Pulmonary artery endothelial cell (primary cell): ENCODE results near the gene C10orf105. TPM values are rescaled to one million over a fixed set of nuclear protein-coding genes. Genes with fewer than 3 reads are reported as not detected.

Experiments
- DNase-seq: peaks from one replicate; pipeline ENCODE4 v3.0.0-alpha.2; 2011; ENCODE audit warnings: low read depth, low spot score
- total RNA-seq: library from RNA; depleted of rRNA; stranded (reverse); fragments of >200 nt; gene quantifications from 2 replicates; pipeline ENCODE4 v1.2.3, GENCODE V29; 2014

C10orf105 gene, protein sequence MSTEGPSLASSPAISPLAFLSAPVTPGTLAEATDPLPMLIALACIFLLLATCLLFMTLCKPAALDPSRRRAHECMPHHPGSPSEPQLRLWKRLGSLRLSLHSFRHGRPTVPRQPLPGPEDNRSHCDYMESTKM
- not detected in 2 replicates for total RNA-seq

DNA sequence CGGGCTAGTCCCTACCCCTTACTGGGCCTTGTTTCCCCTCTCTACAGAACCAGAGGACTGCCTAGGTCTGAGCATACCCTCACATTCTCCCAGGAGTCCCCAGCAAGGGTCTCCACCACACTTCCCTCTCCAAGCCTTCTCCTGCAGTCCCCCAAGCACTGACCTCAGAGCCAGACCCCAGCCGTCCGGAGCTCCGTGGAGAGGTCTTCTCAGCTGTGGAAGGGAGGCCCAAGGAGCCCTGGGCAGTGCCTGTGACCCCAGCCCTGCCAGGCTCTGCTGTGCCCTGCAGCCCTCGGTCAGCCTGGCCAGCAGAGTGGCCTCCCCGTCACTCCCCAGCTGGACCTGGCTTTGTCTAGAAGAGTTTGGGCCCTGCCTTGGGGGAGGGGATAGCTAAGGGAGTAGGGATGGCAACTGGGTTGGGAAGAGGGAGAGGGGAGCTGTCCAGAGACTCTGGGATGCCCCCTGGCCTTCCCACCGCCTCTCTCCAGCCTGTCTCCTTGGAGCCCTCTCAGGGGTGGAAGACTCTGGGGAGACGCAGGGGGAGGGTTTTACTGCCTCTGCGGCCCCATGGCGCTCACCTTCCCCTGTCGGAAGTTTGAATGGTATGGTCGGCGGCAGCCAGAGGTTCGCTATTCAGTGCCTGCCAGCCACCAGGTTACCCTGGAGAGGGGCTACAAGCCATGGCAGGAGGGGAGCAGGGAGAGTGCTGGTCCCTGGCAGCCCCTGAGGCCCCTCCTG, at the start of gene C10orf105:
Gene C10orf105 (minus strand): TSS at position 315 of the 738 bp plus-strand sequence. CDS start 3,441 bp downstream, outside the sequence.
- DNase-seq: no peak

DNA sequence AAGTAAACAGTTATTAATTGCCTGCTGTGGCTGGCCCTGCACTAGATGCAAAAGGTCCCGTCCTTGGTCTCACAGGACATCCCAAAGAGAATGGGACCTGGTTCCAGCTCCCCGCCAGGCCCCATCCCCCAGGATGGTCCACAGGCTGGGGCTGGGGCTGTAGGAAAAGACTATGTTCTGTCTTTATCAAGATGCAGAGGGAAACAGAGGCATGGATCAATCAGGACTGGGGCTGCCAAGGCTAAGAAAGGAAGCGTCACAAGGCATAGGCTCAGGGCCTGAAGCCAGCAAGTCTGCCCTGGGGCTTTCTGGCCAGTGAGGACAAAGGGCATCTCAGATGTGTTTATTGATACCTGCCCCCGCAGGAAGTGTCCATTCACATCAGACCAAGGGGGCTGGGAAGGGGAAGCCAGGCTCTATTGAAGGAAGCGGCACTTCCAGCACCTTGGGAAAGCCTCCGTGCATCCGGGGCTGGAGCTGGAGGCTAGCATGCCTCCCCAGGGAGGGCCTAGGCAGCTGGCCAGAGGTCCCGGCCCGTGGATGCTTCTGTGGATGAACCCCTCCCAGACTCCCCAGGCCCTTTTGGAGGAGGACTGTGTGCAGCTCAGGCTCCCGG, 48.0 kb upstream of the C10orf105 start:
- DNase-seq: no peak

DNA sequence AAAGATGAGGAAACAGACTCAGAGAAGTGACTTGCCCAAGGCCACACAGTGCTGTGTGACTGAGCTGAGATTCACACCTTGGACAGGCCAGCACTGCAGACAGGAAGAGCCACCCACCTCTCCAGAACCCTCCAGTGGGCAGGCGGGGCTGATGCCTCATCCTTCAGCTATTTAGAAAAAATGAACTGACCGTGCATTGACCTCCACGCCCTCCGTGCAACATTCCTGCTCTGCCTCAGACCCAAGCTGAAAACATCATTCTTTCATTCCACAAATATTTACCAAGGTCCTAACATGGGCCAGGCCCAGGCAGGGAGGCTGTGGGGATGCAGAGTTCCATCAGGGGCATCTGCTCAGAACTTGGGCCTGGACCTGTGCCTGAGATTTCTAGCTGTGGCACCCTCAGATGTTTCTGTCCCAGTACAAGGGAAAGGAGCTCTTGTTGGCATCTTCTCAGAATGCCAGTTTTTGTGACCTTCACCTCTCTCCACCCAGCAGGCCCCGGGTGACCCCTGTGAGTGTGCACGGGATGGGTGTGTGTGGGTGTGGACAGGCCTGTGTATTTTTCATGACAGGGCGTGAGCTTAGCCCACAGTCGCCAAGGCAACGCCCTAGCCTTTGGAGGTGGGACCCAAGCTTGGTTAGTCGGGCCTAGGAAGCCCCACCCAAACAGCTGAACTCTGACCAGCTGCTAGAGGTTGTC, 47.3 kb upstream of the C10orf105 start:
- DNase-seq: peak; percentile 49

DNA sequence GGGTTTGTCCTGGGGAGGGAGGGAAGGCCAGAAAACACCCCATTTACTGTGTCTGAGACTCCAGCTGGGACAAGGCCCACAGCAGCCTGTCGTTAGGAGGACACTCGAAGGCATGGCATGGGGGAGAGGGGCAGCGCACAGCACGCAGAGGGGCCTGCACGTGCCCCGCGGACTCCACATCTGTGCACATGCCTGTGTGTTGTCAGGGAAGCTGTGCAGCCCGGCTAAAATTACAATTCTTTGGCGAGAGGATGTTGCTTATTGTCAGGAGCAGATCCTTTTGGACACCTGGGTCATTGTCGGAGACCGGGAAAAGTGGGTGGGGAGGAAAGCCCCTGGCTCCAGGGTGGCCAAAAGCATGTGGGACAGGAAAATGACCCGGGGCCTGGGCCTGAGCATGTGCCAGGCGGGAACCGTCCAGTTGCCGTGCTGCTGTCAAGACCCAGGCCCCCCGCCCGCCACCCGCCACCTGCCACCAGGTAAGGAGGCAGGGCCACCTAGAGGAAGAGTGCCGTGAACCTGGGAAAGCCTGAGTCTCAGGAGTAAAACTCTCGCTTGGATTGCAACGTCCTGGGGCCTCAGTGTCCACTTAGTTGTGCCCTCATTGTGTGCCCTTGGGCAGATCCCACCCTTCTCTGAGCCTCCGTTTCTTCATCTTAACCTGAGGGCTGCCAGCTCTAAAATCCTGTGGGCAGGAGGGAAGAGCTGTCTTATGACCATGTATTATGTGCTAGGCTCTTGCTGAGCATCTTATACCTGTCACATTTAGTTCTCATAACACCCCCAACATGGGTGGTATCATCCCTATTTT, 46.5 kb upstream of the C10orf105 start:
- DNase-seq: no peak

DNA sequence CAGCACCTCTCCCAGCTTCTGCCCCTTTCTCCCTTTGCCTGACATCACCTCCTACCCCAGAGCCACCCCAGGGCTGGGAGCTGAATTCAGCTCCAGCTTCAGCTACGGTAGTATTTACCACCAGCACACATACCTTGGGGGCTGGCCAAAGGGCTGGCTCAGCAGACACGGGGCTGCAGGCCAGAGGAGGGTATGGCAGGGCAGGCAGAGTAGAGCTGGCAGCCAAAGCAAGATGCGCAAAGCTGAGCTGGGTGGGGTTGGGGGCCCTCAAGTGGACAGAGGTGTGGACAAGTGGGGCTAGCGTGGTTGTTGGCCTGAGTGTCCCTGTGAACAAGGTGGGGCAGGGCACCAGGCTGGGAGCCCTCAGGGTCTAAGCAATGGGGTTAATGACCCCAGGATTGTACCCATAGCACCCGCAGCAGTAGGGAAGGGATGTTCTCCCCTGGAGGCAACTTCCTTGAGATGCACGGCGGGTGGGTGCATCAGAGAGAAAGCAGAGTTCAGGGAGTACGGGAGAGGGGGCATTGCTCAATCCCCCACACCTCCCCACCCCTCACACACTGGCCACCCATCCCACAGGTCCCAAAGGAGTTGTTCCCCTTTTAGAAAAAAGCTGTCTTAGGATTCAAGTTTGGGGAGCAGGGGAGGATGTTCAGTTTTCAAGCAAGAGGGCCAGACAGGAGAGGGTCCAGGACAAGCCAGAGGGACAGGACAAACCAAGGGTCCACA, 45.8 kb upstream of the C10orf105 start:
- no peak for DNase-seq

DNA sequence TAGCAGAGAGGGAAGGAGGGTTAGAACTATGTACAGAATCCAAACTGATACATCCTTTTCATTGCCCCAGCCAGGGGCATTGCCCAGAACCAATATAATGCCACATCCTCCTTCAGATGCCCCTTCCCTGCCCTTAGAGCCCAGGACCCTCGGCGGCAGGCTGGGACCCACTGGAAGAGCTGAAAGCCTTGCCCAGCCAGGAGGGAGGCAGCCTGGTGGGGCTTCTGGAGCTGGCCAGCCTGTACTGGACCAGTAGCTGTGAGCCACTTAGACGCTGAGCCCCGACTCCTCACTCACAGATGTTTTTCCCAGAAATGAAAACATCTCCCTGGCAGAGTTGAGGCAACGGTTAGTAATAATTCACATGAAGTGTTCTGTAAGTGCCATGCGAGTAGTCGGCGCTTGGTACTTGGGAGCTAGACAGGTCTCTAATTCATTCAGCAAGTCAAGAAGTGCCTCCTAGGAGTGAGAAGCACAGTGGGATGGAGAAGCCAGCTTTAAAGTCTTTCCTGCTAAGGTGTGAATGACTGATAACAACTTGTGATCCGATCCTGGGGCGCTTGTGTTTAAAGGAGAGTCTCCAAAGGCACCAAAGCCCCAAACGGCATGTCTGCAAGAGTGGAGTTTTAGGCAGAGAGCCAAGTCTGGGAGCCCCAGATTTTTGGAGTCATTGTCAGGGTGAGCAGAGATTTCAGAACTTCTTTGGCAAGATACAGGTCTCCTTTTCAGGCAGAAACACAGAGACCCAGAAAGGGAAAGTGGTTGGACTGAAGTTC, 44.0 kb upstream of the C10orf105 start:
- DNase-seq: no peak

DNA sequence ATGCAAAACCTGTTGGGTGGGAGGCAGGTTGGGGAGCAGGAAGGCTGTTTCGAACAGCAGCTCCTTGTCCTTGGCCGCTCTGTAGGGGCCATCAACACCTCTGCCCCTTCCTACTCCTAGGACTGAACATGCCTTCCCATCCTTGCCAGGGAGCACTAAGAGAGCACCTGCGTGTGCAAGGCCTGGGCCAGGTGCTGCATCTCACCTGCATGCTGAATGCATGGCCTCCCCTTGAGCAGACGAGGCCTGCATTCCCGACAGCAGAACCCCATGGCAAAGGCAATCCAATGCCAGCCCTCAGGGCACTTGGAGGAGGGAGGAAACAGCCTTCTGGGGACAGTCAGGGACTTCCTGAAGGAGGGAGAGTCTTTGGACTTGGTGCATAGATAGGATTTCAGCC, 42.7 kb upstream of the C10orf105 start:
- no peak for DNase-seq

DNA sequence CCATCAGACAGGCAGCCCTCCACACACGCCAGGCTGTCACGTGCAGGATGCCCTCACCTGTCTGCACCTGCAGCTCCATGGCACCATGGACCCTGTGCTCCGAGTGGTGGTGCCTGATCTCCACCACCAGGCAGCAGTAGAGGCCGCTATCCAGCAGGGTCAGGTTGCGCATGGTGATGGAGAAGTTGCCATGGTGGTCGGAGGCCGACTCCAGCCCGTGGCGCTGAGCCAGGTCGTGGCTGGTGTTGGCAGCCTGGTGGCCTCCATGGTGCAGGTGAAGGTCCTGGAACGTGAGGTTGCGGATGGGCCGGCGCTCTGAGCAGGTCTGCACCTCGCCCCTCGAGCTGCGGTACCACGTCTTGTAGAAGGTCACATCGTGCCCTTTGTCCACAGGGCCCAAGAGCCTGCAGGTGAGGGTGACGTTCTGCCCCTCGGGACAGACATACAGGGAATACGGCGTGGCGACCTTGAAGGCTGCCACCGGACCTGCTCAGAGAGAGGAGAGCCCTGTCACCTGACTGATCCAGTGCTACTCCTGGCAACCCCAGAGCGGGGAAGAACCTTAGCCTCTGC, 42.0 kb upstream of the C10orf105 start:
- no peak for DNase-seq

DNA sequence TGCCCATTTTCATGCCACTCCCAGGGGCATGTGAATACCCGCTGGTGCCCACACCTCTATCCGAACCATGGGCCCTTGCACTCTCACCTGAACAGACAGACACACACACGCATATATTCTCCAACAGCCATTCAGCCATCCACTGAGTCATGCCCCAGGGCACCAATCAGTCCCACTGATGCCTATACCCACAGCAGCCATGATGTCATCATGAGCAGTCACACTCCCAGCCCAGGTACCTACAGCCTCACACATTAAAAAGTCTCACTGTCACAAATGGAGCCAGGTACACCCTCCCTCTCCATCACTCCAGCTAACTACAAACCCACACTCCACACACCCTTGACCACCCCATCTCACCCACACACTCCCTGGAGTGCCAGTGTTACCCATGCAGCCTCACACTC, 41.5 kb upstream of the C10orf105 start:
- no peak for DNase-seq

DNA sequence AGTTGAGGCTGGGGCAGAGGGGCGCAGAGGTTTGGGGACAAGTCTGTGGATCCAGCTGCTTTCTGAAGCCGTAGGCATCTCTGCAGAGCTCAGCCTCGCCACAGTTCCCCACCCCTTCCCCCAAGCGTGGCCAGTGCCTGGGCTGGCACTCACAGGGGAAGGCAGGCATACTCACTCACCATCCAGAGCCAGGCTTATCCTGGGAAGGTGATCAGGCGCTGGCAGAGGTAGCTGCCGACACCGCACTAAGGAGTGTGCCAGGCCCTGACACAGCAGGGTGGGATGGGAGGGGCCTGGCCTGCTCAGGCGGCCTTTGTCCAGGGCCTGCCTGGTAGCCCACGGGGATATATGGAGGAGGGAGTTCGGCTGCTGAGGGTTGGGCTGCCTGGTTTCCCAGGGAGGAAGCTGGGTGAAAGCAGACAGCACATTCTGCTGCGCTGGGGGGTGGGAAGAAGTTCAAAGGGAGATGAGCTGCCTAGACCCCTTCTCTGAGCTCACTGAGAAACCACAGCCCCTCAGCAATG, 37.9 kb upstream of the C10orf105 start:
- DNase-seq: no peak

DNA sequence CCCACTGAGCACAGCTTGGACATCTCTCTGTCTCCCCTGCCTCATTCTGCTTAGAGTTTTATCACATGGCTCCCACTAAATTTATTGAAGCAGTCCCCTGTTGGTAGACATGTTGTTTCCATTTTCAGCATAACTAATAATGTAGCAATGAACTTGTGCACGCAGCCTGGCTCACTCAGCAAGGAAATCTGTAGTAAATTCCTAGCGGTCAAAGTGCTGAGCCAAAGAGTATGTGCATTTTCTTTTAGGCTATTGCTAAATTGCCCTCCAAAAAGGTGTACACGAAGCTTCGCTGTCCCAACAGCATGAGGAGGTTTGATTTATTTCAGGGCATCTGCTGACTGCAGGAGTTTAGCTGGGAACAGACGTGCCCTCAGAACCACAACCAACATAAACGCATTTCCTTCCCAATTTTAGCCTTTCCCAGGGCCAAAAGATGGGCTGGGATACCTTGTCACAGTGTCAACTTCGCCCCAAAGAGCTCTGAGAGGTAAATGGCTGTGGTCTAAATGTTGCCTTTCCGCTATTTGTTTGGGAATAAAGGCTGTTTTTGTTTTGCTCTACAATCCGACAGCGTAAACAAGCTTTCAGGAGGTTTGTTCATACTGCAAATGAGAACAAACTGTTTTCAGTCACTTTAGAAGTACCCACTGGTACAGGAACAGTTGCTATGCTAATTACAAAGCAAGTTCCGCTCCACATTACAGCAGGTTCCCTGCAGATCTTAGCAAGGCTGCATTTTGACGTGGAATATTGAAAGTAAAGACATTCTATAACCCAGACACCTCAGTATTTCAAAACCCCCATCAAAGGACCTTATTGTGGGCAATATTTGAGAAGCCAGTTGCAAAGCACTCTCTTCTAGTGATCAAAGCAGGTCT, 37.0 kb upstream of the C10orf105 start:
- DNase-seq: no peak

DNA sequence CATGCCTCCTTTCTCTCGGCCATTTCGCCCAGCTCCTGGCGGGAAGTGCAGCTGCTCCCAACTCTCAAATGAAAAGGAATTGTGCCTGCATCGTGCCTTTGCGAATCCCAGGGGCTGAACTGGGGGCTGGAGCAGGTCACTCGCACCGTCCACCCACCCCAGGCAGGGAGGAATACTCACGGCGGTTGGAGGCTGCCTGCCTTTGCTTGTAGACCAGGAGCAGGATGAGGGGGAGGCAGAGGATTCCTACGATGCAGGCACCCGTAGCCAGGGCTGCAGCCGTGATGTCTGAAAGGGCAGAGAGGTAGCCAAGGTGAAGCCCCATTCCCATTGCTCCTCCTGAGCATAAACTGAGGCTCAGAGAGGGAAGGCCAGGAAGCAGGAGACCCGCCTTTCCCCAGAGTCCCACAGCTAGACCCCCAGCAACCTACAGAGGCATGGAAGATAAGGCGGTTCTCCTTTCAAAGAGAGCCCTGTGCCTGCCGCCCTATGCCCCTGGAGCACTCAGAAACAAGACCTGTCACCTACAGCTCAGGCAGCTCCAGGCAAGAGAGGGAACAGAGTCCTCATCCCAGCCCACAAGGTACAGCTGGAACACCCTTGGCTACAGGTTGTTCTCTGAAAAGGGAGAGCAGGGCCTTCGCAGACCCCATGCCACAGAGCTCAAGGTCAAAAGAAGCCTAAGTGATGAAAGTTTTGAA, 35.8 kb upstream of the C10orf105 start:
- DNase-seq: no peak

DNA sequence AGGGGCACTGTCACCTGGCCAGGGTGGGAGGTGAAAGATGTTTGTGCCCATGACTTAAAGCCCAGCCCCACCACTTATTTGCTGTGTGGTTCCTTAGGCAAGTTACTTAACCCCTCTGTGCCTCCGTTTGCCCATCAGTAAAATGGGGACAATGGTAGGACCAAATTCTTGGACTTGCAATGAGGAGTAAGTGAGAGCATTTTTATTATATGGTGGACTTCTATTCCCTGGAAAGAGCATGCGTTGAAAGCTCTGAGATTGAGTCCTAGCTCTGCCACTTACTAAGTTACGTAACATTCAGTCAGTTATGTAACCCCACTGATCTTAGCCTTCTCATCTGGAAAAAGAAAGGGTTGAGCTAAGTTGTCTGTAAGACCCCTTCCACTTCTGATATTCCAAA, 35.0 kb upstream of the C10orf105 start:
- DNase-seq: no peak

DNA sequence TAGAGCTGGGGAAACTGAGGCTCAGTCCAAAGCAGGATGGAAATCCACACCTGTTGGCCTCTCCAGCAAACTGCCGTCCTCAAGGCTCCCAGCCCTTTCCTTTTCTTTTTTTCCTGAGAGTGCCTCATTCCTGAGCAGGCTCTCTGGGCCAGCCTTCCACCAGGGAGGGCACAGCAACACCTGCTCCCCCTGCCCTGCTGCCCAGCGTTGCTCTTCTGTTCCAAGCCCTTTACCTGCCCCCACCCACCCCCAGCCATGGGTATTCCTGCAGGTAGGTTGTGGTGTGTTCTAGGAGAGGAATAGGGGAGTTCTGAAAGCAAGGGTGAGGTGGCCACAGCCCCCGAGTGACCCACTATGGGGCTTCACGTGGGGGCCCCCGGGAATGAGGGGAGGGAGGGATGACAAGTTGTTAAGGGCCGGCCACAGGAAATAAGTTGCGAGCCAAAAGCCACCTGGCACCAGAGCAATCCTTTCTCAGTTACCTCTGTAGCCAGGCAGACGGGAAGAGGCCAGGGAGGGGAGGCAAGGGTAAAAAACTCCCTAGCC, 34.5 kb upstream of the C10orf105 start:
- DNase-seq: no peak

DNA sequence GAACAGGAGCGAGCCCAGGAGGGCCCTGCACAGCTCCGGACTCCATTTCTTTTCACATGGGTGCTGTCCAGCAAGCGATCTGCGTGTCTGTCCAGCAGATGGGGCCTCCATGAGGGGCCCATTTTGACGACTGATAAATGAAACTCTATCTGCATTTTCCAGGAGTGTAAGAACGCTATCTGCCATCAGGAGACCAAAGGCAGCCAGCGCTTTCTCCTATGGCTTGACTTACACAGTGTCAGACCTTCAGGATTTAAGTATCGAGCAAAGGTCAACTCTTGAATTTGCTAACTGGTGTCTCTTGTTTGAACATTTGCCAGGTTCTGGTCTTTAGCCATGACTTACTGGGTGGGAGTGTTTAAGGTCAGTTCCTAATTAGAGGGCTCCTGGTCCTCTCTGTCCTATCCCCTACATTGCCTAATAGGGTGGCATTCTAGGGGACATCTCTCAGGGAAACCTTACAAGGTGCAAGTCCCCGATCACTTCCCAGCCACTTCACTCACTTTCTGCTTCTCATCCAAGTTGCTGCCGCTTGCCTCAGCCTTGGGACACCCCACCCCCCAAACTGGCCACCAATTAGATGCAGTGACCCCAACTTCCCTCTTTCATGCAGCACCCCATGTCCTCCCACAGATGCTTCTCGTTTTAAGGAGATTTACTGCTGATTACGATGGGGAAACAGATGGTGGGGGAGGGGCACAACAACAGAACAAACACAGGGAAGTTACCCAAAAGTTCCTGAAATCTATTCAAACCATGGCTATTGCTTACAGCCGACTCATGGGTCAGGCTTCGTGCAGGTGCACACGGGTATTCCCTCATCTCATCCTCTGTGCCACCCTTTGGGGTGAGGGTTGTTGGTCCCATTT, 33.7 kb upstream of the C10orf105 start:
- DNase-seq: no peak

DNA sequence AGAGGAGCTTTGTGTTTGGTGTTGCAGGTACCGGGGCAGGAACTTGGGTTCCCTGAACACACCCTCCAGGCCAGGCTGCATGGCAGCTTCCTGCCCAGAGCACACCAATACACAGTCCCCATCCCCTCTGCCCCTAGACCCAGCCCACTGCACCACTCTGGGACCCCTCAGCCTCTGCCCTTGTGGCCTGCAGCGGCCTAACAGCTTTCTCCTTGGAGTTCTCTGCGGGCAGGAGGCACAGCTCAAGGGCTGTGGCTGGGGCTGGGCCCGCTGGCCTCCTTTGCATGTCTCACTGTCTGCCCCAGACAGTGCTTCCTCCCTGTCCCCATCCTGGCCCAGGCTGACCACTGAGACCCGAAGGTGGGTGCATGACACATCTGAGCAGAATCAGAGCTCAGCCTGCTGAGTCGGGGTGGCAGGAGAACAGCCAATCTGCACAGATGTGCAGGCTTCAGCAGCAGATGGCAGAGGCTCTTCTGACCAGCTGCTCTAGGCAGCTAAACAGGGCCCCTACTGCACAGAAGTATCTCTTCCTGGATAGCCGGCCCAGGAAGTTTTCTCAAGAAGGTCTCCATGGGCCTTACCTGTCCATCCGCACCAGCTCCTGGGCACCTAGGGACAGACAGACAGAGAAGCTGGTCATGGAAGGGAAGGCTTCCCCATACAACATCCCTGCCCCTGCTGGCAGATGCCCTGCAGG, 33.0 kb upstream of the C10orf105 start:
- no peak for DNase-seq
